Measurements from ENCODE around the gene KPNB1. TPM values are rescaled to one million over a fixed set of nuclear protein-coding genes. Genes with fewer than 3 reads are reported as not detected.

The KPNB1 gene
- total and polyA plus RNA-seq, 2 experiments from 2014 or later, result 274 to 599 TPM

GRCh38 chr17:47686276-47686635 is 36.5 kb downstream of the KPNB1 start:
- Histone ChIP-seq H3K27ac (ENCODE audit: low read depth) (no peak overlapping the region), H3K4me2 (no peak overlapping the region), H3K4me1 (ENCODE audit: insufficient read depth) (peaks cover 9% of the 10 kb centered on the region), H3K79me2 (replicated peaks; ENCODE audit: insufficient read depth) (no peaks in the 10 kb centered on the region), H3K27me3 (ENCODE audit: insufficient read depth) (no peaks in the 10 kb centered on the region), H3K9me2 (ENCODE audit: insufficient read depth) (no peaks in the 10 kb centered on the region), H2AFZ (no peak overlapping the region), H3K4me3 (no peak overlapping the region), H3K36me3 (ENCODE audit: insufficient read depth) (peaks cover 26% of the 10 kb centered on the region), H4K20me1 (replicated peaks; ENCODE audit: insufficient read depth) (peaks cover 19% of the 10 kb centered on the region; the same call in 1 of the 2 replicates), H3F3A (replicated peaks; ENCODE audit: low read depth) (peaks cover 35% of the 10 kb centered on the region)
- peaks cover 41% of the 10 kb centered on the region for H3K36me3 Mint-ChIP-seq (ENCODE audit: low read depth)
- peaks cover 29% of the 10 kb centered on the region for H3K4me1 Mint-ChIP-seq
- no peak overlapping the region for H3K4me3 Mint-ChIP-seq
- DNase-seq (ENCODE audit: low spot score) (no peak), ATAC-seq (no peak)
- peaks cover 12% of the 10 kb centered on the region for H3K27me3 Mint-ChIP-seq (ENCODE audit: insufficient read depth, low read depth, poor library complexity)
- H3K27ac Mint-ChIP-seq, result 0 out of 2 replicates have a peak overlapping the region, but pooled peaks have one; percentile 60
- TF ChIP-seq CREB1 (CRISPR knock-in tag; IDR thresholded peaks at IDR 0.05; ENCODE audit: low read depth) (no peak), EZH2 (IDR thresholded peaks at IDR 0.05; ENCODE audit: low read depth, unreplicated experiment) (no peak), ETS1 (IDR thresholded peaks at IDR 0.05) (no peak), ZNF462 (CRISPR knock-in tag; IDR thresholded peaks at IDR 0.05) (no peak), NANOG (IDR thresholded peaks at IDR 0.05; ENCODE audit: borderline replicate concordance) (no peak), JUNB (IDR thresholded peaks at IDR 0.05; ENCODE audit: unreplicated experiment) (no peak), REST (IDR thresholded peaks at IDR 0.05; ENCODE audit: unreplicated experiment) (no peak), POLR2AphosphoS5 (IDR thresholded peaks at IDR 0.05; ENCODE audit: low read depth) (no peak), ZNF331 (CRISPR knock-in tag; IDR thresholded peaks at IDR 0.05; ENCODE audit: low read depth) (no peak), STAT1 (IDR thresholded peaks at IDR 0.05; ENCODE audit: unreplicated experiment) (no peak)
- no peaks in the 10 kb centered on the region for H3K9me3 Mint-ChIP-seq
